Liver (tissue), 3 donors: ENCODE results near the gene RGR.

Experiments
- ATF3 ChIP-seq: IDR thresholded peaks from 2 replicates; pipeline ENCODE4 v1.6.1; 2016; ENCODE audit warnings: antibody characterized with exemption
- FOXA1 ChIP-seq: IDR thresholded peaks from 2 replicates; pipeline ENCODE4 v1.6.1; 2016; ENCODE audit warnings: antibody characterized with exemption
- JUND ChIP-seq, 2 donors: IDR thresholded peaks; 2 replicates each; pipeline ENCODE4 v1.6.1; 2016; ENCODE audit warnings: antibody characterized with exemption in 2 of 2
- RAD21 ChIP-seq, 2 donors: IDR thresholded peaks; 2 replicates each; pipeline ENCODE4 v1.6.1; 2016; ENCODE audit warnings: antibody characterized with exemption in 2 of 2, mild to moderate bottlenecking in 2 of 2
- REST ChIP-seq: IDR thresholded peaks from 2 replicates; pipeline ENCODE4 v1.6.1; 2016; ENCODE audit warnings: antibody characterized with exemption, mild to moderate bottlenecking
- RXRA ChIP-seq, 2 donors: IDR thresholded peaks; 2 replicates each; pipeline ENCODE4 v1.6.1; 2017 to 2018; ENCODE audit warnings: antibody characterized with exemption in 2 of 2, mild to moderate bottlenecking in 1 of 2
- SP1 ChIP-seq: IDR thresholded peaks from 2 replicates; pipeline ENCODE4 v1.6.1; 2018; ENCODE audit warnings: antibody characterized with exemption, mild to moderate bottlenecking
- TAF1 ChIP-seq: conservative IDR thresholded peaks from 2 replicates; pipeline ENCODE4 v1.6.1; 2016; ENCODE audit warnings: antibody characterized with exemption, mild to moderate bottlenecking
- TF ChIP-seq, protein P1 (sequence below): fragments of 150-350 bp; IDR thresholded peaks from 2 replicates; pipeline ENCODE4 v1.5.1; 2017; ENCODE audit warnings: improper control_type of control experiment, low read depth, low read length; ENCODE audit not compliant: missing input control
- TF ChIP-seq, protein P2 (sequence below): IDR thresholded peaks from 2 replicates; pipeline ENCODE4 v1.6.1; 2016; ENCODE audit warnings: antibody characterized with exemption
- donor health status: healthy.
- donor health status: healthy.

DNA sequence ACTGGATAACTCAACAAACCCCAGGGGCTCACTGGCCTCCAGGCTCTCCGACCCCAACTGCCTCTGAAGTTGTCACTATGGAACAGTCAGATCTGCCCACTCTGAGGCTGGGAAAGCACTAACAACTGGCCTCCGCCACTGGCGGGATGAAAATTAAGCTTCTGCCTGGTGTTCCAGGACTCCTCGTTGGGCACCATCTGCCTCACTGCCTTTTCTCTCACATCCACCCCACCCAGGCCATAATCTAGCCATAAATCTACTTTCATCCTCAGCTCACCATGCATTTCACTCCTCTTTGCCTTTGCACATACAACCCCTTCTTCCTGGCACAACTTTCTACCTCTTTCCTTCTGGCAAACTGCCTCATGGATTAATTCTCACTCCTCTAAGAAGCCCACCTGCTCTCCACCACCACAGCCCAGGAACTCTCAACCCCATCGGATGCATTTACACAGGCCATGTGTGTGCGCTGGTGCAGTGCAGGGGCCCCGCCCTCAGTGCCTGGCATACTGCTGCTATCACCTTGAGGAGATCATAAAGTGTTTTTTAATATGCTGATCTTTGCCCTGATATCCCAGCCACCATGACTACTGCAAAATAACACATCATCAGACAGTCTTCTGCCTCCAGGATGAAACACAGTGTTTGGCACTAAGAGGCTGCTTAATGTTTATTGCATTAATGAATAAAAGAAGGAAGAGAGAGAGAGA is 46.5 kb upstream of the RGR start:
- TF ChIP-seq JUND (IDR thresholded peaks at IDR 0.05) (no peak), SP1 (no peak), RAD21 (IDR thresholded peaks at IDR 0.05) (no peak), FOXA1 (no peak), ATF3 (no peak), REST (no peak), RXRA (IDR thresholded peaks at IDR 0.05) (no peak), TAF1 (no peak)
- TF ChIP-seq, protein P1, sequence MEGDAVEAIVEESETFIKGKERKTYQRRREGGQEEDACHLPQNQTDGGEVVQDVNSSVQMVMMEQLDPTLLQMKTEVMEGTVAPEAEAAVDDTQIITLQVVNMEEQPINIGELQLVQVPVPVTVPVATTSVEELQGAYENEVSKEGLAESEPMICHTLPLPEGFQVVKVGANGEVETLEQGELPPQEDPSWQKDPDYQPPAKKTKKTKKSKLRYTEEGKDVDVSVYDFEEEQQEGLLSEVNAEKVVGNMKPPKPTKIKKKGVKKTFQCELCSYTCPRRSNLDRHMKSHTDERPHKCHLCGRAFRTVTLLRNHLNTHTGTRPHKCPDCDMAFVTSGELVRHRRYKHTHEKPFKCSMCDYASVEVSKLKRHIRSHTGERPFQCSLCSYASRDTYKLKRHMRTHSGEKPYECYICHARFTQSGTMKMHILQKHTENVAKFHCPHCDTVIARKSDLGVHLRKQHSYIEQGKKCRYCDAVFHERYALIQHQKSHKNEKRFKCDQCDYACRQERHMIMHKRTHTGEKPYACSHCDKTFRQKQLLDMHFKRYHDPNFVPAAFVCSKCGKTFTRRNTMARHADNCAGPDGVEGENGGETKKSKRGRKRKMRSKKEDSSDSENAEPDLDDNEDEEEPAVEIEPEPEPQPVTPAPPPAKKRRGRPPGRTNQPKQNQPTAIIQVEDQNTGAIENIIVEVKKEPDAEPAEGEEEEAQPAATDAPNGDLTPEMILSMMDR: no peak
- TF ChIP-seq, protein P2, sequence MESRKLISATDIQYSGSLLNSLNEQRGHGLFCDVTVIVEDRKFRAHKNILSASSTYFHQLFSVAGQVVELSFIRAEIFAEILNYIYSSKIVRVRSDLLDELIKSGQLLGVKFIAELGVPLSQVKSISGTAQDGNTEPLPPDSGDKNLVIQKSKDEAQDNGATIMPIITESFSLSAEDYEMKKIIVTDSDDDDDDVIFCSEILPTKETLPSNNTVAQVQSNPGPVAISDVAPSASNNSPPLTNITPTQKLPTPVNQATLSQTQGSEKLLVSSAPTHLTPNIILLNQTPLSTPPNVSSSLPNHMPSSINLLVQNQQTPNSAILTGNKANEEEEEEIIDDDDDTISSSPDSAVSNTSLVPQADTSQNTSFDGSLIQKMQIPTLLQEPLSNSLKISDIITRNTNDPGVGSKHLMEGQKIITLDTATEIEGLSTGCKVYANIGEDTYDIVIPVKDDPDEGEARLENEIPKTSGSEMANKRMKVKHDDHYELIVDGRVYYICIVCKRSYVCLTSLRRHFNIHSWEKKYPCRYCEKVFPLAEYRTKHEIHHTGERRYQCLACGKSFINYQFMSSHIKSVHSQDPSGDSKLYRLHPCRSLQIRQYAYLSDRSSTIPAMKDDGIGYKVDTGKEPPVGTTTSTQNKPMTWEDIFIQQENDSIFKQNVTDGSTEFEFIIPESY: no peak
